DND-41 (cell line): ENCODE data around the gene AUTS2.

Experiments
- ATAC-seq: fragments of 200-7000 bp; cut with Tn5 transposase; 3 replicates; pipeline ENCODE4 v1.9.1; 2021; ENCODE audit warnings: low read depth; ENCODE audit not compliant: insufficient read depth
- DNase-seq: peaks from one replicate; pipeline ENCODE4 v3.0.0-alpha.2; 2020
- H2AFZ ChIP-seq: 2 replicates; pipeline ENCODE4 v1.6.0; 2012; ENCODE audit warnings: low read depth, low read length
- H3K27ac ChIP-seq: 2 replicates; pipeline ENCODE4 v1.5.1; 2012; ENCODE audit warnings: low read length, inconsistent platforms
- H3K27me3 ChIP-seq: fragments of 200-600 bp; sonication (generic); 2 replicates; pipeline ENCODE4 v1.6.0; 2012; ENCODE audit warnings: low read length, mild to moderate bottlenecking, inconsistent platforms; ENCODE audit not compliant: insufficient read depth, poor library complexity
- H3K36me3 ChIP-seq: 2 replicates; pipeline ENCODE4 v1.5.1; 2012; ENCODE audit warnings: low read length, inconsistent platforms; ENCODE audit not compliant: insufficient read depth
- H3K4me1 ChIP-seq: 2 replicates; pipeline ENCODE4 v1.5.1; 2012; ENCODE audit warnings: mild to moderate bottlenecking, low read length; ENCODE audit not compliant: insufficient read depth
- H3K4me2 ChIP-seq: 2 replicates; pipeline ENCODE4 v1.6.0; 2012; ENCODE audit warnings: mild to moderate bottlenecking, moderate library complexity, low read length, inconsistent platforms; ENCODE audit not compliant: insufficient read depth
- H3K4me3 ChIP-seq, 2 experiments: fragments of 200-600 bp in 1 of 2; shearing (Covaris generic) in 1 of 2; 2 replicates each; pipeline ENCODE4 v1.5.1; 2012 to 2016; ENCODE audit warnings: inconsistent platforms in 2 of 2, low read length in 2 of 2, mild to moderate bottlenecking in 2 of 2, low read depth in 1 of 2, moderate library complexity in 1 of 2
- H3K79me2 ChIP-seq: 2 replicates; pipeline ENCODE4 v1.6.0; 2012; ENCODE audit warnings: low read length, inconsistent platforms; ENCODE audit not compliant: insufficient read depth
- H3K9ac ChIP-seq: 2 replicates; pipeline ENCODE4 v1.6.0; 2012; ENCODE audit warnings: low read depth, mild to moderate bottlenecking, inconsistent platforms, low read length, moderate library complexity
- H3K9me3 ChIP-seq: 2 replicates; pipeline ENCODE4 v1.5.1; 2012; ENCODE audit warnings: low read length, moderate library complexity, mild to moderate bottlenecking, inconsistent platforms; ENCODE audit not compliant: insufficient read depth, severe bottlenecking
- H4K20me1 ChIP-seq: 2 replicates; pipeline ENCODE4 v1.6.0; 2012; ENCODE audit warnings: low read length; ENCODE audit not compliant: insufficient read depth
- EZH2 ChIP-seq: IDR thresholded peaks from 3 replicates; pipeline ENCODE4 v1.6.1; 2012; ENCODE audit warnings: borderline replicate concordance, low read depth, mild to moderate bottlenecking, moderate library complexity, low read length, inconsistent platforms; ENCODE audit not compliant: severe bottlenecking
- TF ChIP-seq, protein P1 (sequence below): IDR thresholded peaks from 2 replicates; pipeline ENCODE4 v1.5.1; 2012; ENCODE audit warnings: borderline replicate concordance, low read length, moderate library complexity, mild to moderate bottlenecking; ENCODE audit not compliant: poor library complexity, severe bottlenecking; ENCODE audit errors: extremely low read depth

AUTS2 gene

DNA sequence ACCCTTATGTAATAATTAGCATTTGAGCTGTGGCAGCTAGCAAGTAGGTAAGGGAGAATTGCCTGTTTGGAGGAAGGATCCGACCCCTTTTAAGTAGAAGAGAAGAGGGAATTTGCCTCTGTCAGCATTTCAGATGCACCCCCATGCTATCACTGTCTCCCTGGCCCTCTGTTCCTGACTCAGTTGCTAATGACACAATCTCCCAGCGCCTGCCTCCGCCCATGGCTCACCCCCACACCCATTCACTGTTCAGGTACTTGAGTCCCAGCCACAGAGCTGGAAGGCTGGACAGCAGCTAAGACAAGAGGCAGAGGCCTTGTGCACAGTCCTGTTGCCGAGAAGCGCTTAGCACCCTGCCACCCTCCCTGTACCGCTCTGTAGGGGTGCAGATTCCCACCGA is 1021.4 kb downstream of the AUTS2 start:
- no peaks in the 10 kb centered on the region for H3K36me3 ChIP-seq
- TF ChIP-seq, protein P1, sequence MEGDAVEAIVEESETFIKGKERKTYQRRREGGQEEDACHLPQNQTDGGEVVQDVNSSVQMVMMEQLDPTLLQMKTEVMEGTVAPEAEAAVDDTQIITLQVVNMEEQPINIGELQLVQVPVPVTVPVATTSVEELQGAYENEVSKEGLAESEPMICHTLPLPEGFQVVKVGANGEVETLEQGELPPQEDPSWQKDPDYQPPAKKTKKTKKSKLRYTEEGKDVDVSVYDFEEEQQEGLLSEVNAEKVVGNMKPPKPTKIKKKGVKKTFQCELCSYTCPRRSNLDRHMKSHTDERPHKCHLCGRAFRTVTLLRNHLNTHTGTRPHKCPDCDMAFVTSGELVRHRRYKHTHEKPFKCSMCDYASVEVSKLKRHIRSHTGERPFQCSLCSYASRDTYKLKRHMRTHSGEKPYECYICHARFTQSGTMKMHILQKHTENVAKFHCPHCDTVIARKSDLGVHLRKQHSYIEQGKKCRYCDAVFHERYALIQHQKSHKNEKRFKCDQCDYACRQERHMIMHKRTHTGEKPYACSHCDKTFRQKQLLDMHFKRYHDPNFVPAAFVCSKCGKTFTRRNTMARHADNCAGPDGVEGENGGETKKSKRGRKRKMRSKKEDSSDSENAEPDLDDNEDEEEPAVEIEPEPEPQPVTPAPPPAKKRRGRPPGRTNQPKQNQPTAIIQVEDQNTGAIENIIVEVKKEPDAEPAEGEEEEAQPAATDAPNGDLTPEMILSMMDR, result no peak
- TF ChIP-seq EZH2, result no peak
- H4K20me1 ChIP-seq, result 0 out of 2 replicates have a peak, but pooled peaks cover 4% of the 10 kb centered on the region
- no peaks in the 10 kb centered on the region for H3K27me3 ChIP-seq
- H3K27ac ChIP-seq, result no peak overlapping the region
- H3K9ac ChIP-seq, result no peak overlapping the region
- H3K9me3 ChIP-seq, result no peaks in the 10 kb centered on the region
- H3K4me2 ChIP-seq, result no peak overlapping the region
- no peak overlapping the region for H3K4me3 ChIP-seq
- no peaks in the 10 kb centered on the region for H3K79me2 ChIP-seq
- H3K4me1 ChIP-seq, result no peaks in the 10 kb centered on the region
- H2AFZ ChIP-seq, result no peak overlapping the region
- no peak for DNase-seq
- no peak for ATAC-seq

DNA sequence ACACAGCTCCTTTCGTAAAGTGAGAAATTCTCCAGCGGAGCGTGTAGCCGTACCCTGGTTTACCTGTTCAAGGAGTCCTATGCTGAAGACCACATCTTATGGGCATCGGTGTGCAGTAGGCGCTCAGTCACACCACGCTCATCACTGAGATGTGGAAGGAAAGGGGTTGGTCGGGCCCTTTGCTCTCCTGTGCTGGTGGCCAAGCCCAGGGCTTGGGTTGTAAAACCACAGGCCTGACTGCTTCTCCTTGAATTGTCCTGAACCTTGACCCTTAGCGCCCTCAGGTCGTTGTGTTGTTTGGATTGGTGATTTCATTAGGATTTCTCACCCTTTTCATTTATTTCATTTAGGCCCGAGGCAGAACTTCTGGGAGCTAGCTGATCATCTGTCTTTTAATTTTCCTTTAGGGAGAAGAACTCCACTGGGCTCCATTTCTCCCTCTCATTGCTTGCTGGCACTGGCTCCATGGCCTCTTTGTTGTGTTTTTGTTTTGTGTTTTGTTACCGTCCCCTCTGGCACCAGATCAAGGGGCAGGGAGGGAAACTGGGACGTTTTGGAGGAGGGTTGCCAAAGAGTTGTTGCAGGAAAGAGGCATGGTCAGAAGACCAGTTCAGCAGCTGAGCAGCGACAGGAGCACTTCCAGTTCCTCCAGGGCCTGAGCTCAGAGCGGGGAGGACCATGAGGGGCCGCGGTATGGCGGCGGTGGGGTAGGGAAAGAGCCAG is 1022.2 kb downstream of the AUTS2 start:
- no peaks in the 10 kb centered on the region for H3K79me2 ChIP-seq
- DNase-seq, result no peak
- no peak overlapping the region for H2AFZ ChIP-seq
- H3K27ac ChIP-seq, result no peak overlapping the region
- ATAC-seq, result no peak
- no peak overlapping the region for H3K4me2 ChIP-seq
- TF ChIP-seq, protein P1, result no peak
- no peak for TF ChIP-seq EZH2
- H3K9ac ChIP-seq, result no peak overlapping the region
- no peak overlapping the region for H3K4me3 ChIP-seq
- H4K20me1 ChIP-seq, result no peaks in the 10 kb centered on the region
- no peaks in the 10 kb centered on the region for H3K9me3 ChIP-seq
- H3K4me1 ChIP-seq, result no peaks in the 10 kb centered on the region
- no peaks in the 10 kb centered on the region for H3K36me3 ChIP-seq
- no peaks in the 10 kb centered on the region for H3K27me3 ChIP-seq

DNA sequence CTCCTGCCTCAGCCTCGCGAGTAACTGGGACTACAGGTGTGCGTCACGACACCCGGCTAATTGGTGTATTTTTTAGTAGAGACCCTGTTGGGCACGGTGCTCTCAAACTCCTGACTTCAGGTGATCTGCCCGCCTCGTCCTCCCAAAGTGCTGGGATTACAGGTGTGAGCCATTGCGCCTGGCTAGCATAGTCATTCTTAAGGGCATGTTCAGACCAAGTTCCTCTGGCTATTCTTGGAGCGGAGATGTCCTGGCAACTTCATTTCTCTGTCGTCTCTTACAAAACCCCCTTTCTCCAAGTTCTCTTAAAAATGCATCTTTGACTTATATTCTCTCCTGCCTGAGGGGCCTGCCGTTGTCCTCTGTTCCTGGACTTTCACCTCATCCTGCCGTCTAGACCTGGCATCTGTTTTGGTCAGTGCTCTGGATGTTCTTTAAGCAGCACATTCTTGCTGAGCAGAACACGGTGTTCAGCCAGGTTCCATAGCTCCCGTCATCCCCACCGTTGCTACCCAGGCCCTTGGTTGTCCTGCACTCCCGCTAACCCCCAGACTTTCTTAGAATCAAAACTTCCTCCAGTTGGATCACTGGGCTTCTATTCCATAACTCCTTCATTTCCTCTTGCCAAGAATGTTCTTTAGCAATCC is 1023.8 kb downstream of the AUTS2 start:
- DNase-seq (no peak), ATAC-seq (no peak)
- Histone ChIP-seq H3K27me3 (no peaks in the 10 kb centered on the region), H3K4me2 (no peak overlapping the region), H3K27ac (no peak overlapping the region), H3K4me3 (no peak overlapping the region), H4K20me1 (no peaks in the 10 kb centered on the region), H3K79me2 (no peaks in the 10 kb centered on the region), H3K36me3 (no peaks in the 10 kb centered on the region), H3K9ac (no peak overlapping the region), H3K9me3 (no peaks in the 10 kb centered on the region), H3K4me1 (no peaks in the 10 kb centered on the region), H2AFZ (no peak overlapping the region)
- TF ChIP-seq, protein P1, result no peak
- TF ChIP-seq EZH2, result no peak
